Testis (tissue), 2 donors: ENCODE measurements around the gene SSBP2.
"Not testable (repeated sequence)": the region's sequence is repeated elsewhere in the genome, so short reads cannot be mapped to it uniquely, and the experiment has no call there.

Experiments used
- POLR2A ChIP-seq: fragments of 450-650 bp; IDR thresholded peaks from one replicate; pipeline ENCODE4 v1.6.1; 2017; ENCODE audit warnings: antibody characterized with exemption, mild to moderate bottlenecking, moderate library complexity
- TF ChIP-seq, protein P1 (sequence below), 3 experiments: fragments of 450-650 bp in 2 of 3; fragments of 200-600 bp in 1 of 3; sonication (generic) in 1 of 3; IDR thresholded peaks; one replicate each; pipeline ENCODE4 v1.5.1; 2016 to 2019; ENCODE audit warnings: antibody characterized with exemption in 3 of 3, mild to moderate bottlenecking in 2 of 3, moderate library complexity in 1 of 3

- TF ChIP-seq, protein P1, sequence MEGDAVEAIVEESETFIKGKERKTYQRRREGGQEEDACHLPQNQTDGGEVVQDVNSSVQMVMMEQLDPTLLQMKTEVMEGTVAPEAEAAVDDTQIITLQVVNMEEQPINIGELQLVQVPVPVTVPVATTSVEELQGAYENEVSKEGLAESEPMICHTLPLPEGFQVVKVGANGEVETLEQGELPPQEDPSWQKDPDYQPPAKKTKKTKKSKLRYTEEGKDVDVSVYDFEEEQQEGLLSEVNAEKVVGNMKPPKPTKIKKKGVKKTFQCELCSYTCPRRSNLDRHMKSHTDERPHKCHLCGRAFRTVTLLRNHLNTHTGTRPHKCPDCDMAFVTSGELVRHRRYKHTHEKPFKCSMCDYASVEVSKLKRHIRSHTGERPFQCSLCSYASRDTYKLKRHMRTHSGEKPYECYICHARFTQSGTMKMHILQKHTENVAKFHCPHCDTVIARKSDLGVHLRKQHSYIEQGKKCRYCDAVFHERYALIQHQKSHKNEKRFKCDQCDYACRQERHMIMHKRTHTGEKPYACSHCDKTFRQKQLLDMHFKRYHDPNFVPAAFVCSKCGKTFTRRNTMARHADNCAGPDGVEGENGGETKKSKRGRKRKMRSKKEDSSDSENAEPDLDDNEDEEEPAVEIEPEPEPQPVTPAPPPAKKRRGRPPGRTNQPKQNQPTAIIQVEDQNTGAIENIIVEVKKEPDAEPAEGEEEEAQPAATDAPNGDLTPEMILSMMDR (IDR thresholded peaks at IDR 0.05), result not testable (repeated sequence)
- TF ChIP-seq POLR2A, result not testable (repeated sequence)
These were observed 158.8 kb downstream of the SSBP2 start for GRCh38 chr5:81592085-81592484.
